ENCODE measurements around the gene GRM6. TPM values are rescaled to one million over a fixed set of nuclear protein-coding genes. Genes with fewer than 3 reads are reported as not detected.

Gene GRM6
- total and polyA plus RNA-seq, 11 donors = 0.04 TPM; not detected in 10

DNA sequence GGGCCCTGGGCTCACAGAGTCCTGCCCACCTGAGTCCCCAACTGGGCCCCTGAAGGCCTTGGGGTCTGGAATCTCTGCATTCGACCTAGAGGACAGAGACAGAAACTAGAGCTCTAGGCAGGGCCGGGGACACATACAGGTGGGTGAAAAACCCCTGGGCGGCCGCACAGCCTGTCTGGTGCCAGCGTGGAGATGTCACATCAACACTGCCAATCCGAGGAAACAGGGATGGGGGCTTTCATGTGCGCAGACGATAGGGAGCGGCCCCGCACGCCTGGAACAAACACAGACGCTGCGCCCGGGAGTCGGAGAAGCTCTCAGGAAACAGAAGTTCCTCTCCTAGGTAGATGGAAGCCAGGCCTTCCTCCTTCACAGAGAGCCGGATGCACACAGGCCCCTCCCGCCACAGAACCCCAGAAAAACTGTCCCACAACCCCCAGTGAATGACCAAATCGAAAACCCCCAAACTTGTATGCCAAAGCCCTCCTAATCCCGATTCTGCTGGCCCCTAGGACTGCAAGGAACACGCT, 1.8 kb downstream of the GRM6 start:
- WGBS, 4 donors = 57 to 69% (median 62%) methylated on average over 18 to 20 of the region's 20 CpGs
- ATAC-seq = no peak

DNA sequence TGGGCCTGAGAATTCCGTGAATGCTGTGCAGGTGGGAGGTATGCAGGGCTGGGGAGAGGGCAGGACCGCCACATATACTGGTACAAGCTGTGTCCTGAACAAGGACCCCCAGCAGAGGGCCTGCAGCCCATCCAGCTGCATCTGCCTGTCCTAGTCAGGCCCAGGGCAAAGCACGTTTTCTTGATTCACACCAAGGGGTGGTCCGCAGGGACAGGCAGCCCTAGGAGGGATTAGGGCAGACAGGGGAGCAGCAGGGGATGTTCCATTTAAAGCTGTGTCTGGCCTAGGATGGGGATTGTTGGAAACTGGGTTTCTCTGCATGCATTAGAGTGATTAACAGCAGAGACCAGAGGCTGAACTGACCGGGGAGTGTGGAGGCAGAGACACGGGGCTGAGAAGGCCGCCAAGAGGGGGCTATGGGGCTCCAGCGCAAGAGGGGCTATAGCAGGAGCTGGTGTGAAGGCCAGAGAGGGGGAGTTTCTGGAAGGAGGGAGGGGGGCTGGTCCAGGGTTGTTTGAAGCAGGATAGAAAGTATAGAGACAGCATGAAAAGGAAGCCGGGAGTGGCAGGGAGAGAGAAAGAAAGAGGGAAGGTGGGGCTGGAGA, 2.7 kb downstream of the GRM6 start:
- no peaks in the 10 kb centered on the region for H3K36me3 ChIP-seq
- H3K27ac ChIP-seq = no peak overlapping the region
- H3K9me3 ChIP-seq = peaks cover 0 to 37% (median 19%) of the 10 kb centered on the region in 12 donors
- peaks cover 0 to 54% (median 27%) of the 10 kb centered on the region in 9 donors for H3K27me3 ChIP-seq
- ATAC-seq (no peak), DNase-seq (no peak)
- H3K4me1 ChIP-seq = peaks cover 0 to 10% (median 0%) of the 10 kb centered on the region in 12 donors
- intact Hi-C loops (cut with DNase I) = no loop called here
- TF ChIP-seq, protein P1, sequence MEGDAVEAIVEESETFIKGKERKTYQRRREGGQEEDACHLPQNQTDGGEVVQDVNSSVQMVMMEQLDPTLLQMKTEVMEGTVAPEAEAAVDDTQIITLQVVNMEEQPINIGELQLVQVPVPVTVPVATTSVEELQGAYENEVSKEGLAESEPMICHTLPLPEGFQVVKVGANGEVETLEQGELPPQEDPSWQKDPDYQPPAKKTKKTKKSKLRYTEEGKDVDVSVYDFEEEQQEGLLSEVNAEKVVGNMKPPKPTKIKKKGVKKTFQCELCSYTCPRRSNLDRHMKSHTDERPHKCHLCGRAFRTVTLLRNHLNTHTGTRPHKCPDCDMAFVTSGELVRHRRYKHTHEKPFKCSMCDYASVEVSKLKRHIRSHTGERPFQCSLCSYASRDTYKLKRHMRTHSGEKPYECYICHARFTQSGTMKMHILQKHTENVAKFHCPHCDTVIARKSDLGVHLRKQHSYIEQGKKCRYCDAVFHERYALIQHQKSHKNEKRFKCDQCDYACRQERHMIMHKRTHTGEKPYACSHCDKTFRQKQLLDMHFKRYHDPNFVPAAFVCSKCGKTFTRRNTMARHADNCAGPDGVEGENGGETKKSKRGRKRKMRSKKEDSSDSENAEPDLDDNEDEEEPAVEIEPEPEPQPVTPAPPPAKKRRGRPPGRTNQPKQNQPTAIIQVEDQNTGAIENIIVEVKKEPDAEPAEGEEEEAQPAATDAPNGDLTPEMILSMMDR (IDR thresholded peaks at IDR 0.05) = no peak
- TF ChIP-seq POLR2A (IDR thresholded peaks at IDR 0.05) = no peak
- 57 to 66% (median 61%) methylated on average over 9 of the region's 9 CpGs for WGBS, 4 donors
- H3K4me3 ChIP-seq = no peak overlapping the region

More for the DNA sequence above, 1.8 kb downstream of the GRM6 start:
- Histone ChIP-seq H3K27ac (no peak overlapping the region), H3K36me3 (no peaks in the 10 kb centered on the region), H3K4me1 (peaks cover 0 to 10% (median 0%) of the 10 kb centered on the region in 12 donors), H3K27me3 (peaks cover 0 to 54% (median 27%) of the 10 kb centered on the region in 9 donors), H3K9me3 (peaks cover 0 to 29% (median 12%) of the 10 kb centered on the region in 12 donors), H3K4me3 (no peak overlapping the region)
- DNase-seq = no peak
- TF ChIP-seq, protein P1 (IDR thresholded peaks at IDR 0.05) = no peak
- TF ChIP-seq POLR2A (IDR thresholded peaks at IDR 0.05) = no peak
- intact Hi-C loops (cut with DNase I) = no loop called here

DNA sequence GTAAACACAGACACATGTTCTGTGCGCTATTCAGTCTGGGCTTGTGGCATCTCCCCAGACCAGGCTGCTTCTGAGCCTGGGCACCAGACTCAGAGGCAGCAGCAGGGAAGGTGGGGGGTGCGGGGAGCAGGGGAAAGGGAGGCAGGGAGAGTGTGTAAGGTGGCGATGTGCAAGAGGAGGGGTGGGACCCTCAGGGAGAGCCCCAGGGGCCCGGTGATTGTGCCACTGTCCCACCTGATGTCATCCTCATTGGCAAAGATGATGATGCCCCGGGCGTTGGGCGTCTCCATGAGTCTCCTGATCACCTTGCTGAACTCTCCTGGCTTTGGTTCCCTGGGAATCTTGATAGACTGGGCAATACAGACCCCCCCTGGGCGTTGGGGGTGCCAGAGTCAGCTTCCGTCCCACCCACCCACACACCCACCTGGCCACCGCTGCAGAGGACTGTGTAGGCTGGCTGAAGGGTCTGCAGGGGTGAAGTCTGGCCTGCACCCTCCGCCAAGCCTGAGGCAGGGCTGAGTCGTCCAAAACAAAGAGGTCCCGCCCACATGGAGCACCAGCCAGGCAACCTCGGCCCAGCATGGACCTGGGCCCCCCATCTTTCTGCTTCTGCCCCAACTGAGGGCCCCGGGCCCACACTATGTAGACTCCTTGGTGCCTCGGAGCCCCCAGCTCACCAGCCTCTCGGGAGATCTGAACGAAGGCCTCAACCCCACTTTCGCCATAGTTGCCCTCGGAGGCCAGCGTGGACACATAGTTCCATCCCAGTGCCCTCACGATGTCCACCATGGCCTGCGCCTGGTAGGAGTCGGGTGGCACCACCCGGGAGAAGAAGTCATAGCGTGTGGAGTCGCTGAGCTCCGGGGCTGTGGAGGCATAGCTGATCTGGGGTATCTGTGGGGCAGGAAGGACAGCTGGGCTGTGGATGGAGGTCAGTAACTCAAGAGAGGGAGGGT, 3.7 kb downstream of the GRM6 start:
- no peak for DNase-seq
- Histone ChIP-seq H3K36me3 (no peaks in the 10 kb centered on the region), H3K9me3 (peaks cover 0 to 47% (median 28%) of the 10 kb centered on the region in 12 donors), H3K4me1 (peaks cover 0 to 10% (median 0%) of the 10 kb centered on the region in 12 donors), H3K27ac (no peak overlapping the region), H3K27me3 (peaks cover 0 to 46% (median 27%) of the 10 kb centered on the region in 9 donors), H3K4me3 (no peak overlapping the region)
- intact Hi-C loops (cut with DNase I) = no loop called here
- no peak for ATAC-seq
- 90 to 95% (median 92%) methylated on average over 22 to 28 of the region's 28 CpGs for WGBS, 4 donors
- TF ChIP-seq, protein P1 (IDR thresholded peaks at IDR 0.05) = no peak
- TF ChIP-seq POLR2A (IDR thresholded peaks at IDR 0.05) = no peak

DNA sequence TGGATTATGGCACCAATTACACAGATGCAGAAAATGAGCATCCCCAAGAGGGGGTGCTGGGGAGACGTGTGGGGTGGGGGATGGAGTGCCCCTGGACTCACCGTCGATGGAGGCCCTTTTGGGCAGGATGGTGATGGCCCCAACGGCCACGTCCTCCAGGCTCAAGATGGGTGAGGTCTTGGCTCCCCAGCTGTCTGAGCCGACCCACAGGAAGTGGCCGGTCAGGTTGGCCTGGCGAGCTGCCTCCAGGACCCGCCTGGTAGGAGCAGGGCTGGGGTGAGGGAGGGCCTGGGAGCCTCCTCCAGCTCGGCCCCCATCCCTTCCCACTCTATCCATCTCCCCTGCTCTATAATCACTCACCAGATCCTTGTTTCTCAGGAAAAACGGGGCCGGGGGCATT, 4.6 kb downstream of the GRM6 start:
- intact Hi-C loops (cut with DNase I) = no loop called here
- H3K9me3 ChIP-seq = peaks cover 0 to 56% (median 36%) of the 10 kb centered on the region in 12 donors
- peaks cover 0 to 37% (median 21%) of the 10 kb centered on the region in 9 donors for H3K27me3 ChIP-seq
- no peak overlapping the region for H3K4me3 ChIP-seq
- H3K36me3 ChIP-seq = no peaks in the 10 kb centered on the region
- DNase-seq (no peak), ATAC-seq (no peak)
- TF ChIP-seq, protein P1 (IDR thresholded peaks at IDR 0.05) = no peak
- TF ChIP-seq POLR2A (IDR thresholded peaks at IDR 0.05) = no peak
- H3K4me1 ChIP-seq = peaks cover 0 to 10% (median 0%) of the 10 kb centered on the region in 12 donors
- WGBS, 4 donors = 87 to 93% (median 89%) methylated on average over 11 to 12 of the region's 12 CpGs
- no peak overlapping the region for H3K27ac ChIP-seq
